ENCODE measurements around the gene UHRF1.
"Not testable (repeated sequence)": the region's sequence is repeated elsewhere in the genome, so short reads cannot be mapped to it uniquely, and the experiment has no call there.

The UHRF1 gene

DNA sequence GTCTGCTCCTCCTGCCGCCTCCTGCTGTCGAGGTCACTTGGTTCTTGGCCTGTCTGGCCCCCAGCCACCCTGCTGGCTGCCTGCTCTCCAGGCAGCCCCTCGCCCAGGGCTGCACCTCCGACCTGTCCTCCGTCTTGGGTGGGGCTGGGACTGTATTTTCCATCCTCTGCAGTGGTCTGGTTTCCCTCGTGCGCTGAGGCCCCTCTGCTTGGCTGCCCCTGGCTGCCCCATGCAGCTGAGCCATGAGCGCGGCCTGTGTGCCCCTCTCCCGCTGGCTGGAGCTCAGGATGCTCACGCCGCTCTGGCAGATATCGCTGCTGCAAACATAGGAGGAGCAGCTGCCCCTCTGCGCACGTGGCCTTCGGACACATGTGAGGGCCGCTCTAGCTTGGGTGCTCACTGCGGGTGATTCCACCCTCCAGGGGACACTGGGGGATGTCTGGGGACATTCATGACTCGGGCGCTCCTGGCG is 14.0 kb downstream of the UHRF1 start:
- H3K4me3 ChIP-seq (ENCODE audit: low read depth, low read length): no peak overlapping the region
- no peak for DNase-seq (ENCODE audit: low read depth)
- TF ChIP-seq, protein P1, sequence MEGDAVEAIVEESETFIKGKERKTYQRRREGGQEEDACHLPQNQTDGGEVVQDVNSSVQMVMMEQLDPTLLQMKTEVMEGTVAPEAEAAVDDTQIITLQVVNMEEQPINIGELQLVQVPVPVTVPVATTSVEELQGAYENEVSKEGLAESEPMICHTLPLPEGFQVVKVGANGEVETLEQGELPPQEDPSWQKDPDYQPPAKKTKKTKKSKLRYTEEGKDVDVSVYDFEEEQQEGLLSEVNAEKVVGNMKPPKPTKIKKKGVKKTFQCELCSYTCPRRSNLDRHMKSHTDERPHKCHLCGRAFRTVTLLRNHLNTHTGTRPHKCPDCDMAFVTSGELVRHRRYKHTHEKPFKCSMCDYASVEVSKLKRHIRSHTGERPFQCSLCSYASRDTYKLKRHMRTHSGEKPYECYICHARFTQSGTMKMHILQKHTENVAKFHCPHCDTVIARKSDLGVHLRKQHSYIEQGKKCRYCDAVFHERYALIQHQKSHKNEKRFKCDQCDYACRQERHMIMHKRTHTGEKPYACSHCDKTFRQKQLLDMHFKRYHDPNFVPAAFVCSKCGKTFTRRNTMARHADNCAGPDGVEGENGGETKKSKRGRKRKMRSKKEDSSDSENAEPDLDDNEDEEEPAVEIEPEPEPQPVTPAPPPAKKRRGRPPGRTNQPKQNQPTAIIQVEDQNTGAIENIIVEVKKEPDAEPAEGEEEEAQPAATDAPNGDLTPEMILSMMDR (IDR thresholded peaks at IDR 0.05; ENCODE audit: low read depth, low read length, missing control alignments): no peak

DNA sequence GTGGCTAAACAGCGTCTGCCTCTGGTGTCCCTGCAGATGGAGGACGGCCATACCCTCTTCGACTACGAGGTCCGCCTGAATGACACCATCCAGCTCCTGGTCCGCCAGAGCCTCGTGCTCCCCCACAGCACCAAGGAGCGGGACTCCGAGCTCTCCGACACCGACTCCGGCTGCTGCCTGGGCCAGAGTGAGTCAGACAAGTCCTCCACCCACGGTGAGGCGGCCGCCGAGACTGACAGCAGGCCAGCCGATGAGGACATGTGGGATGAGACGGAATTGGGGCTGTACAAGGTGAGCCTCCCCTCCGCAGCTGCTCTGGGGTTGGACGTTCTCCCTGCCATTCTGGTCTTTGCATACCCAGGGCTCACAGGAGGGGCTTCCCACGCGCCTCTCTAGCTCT is 19.9 kb downstream of the UHRF1 start:
- no peak overlapping the region for H3K4me3 ChIP-seq (ENCODE audit: low read depth, low read length)
- DNase-seq (ENCODE audit: low read depth): no peak
- TF ChIP-seq, protein P1 (IDR thresholded peaks at IDR 0.05; ENCODE audit: low read depth, low read length, missing control alignments): no peak

DNA sequence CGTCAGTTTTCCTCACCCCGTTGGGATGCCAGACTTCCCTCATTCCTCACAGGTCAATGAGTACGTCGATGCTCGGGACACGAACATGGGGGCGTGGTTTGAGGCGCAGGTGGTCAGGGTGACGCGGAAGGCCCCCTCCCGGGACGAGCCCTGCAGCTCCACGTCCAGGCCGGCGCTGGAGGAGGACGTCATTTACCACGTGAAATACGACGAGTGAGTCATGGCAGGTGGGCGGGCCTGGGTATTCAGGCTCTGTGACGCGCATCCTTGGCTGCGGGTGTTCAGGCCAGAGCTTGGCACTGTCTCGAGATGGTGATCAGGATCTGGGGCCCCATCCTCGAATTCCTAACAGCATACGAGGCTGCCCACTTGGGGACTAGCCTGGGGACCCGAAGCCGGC is 21.4 kb downstream of the UHRF1 start:
- no peak for DNase-seq (ENCODE audit: low read depth)
- TF ChIP-seq, protein P1 (IDR thresholded peaks at IDR 0.05; ENCODE audit: low read depth, low read length, missing control alignments): no peak
- H3K4me3 ChIP-seq (ENCODE audit: low read depth, low read length): no peak overlapping the region

DNA sequence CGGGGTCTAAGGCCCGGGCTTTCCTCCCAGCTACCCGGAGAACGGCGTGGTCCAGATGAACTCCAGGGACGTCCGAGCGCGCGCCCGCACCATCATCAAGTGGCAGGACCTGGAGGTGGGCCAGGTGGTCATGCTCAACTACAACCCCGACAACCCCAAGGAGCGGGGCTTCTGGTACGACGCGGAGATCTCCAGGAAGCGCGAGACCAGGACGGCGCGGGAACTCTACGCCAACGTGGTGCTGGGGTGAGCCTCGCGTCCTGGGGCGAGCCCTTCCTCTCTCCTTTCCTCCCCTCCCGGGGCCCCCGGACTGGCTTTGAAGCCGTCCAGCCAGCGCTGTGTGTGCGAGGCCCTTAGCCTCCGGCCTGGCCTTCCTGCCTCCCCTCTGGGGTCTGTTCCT is 23.4 kb downstream of the UHRF1 start:
- no peak overlapping the region for H3K4me3 ChIP-seq (ENCODE audit: low read depth, low read length)
- DNase-seq (ENCODE audit: low read depth): no peak
- TF ChIP-seq, protein P1 (IDR thresholded peaks at IDR 0.05; ENCODE audit: low read depth, low read length, missing control alignments): no peak

DNA sequence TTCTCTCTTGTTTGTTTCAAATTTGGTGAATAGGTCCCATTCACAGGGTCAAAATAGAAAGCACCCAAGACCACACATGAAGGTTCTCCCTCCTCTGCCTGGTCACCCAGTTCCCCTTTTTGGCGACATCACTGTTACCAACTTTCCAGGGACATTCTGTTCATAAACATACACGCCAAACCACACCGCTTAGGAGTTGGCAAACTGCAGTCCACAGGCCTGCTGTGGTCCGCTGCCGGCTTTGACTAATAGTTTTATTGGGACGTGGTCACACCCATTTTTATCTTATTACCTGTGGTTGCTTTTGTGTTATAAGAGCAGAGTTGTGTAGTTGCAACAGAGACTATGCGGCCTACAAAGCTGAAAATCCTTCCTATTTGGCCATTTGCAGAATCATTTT is 24.2 kb downstream of the UHRF1 start:
- H3K4me3 ChIP-seq (ENCODE audit: low read depth, low read length): no peak overlapping the region
- TF ChIP-seq, protein P1 (IDR thresholded peaks at IDR 0.05; ENCODE audit: low read depth, low read length, missing control alignments): no peak
- no peak for DNase-seq (ENCODE audit: low read depth)

DNA sequence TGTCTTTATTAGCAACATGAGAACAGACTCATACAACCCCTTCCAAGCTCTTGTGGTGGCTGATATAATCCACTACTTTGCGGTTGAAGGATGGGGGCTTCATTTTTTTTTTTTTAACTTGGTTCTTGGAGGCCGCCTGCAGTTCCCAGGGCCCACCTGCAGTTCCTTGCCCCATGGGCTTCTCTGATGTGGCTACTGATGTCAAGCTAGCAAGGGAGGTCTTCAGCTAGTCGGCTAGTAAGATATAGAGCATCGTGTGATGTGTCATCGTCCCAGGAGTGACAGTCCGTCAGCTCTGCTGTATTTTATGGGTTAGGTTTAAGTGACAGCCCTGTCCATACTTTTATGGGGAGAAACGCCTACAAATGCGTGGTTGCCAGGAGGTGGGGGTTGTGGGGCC is 26.1 kb downstream of the UHRF1 start:
- TF ChIP-seq, protein P1 (IDR thresholded peaks at IDR 0.05; ENCODE audit: low read depth, low read length, missing control alignments): no peak
- no peak overlapping the region for H3K4me3 ChIP-seq (ENCODE audit: low read depth, low read length)
- DNase-seq (ENCODE audit: low read depth): no peak

DNA sequence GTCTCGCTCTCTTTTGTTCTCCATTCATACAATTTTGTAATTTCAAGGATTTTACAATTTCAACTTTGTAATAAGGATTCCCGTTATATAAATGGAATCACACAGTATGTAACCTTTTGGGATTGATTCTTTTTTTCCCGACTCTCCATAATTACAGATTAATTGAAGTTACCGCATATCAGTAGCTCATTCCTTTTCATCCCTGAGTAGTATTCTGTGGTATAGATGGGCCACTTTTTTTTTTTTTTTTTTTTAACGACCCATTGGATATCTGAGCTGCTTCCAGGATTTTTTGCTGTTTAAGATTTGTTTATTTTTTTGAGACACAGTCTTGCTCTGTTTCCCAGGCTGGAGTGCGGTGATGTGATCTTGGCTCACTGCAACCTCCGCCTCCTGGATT is 27.8 kb downstream of the UHRF1 start:
- TF ChIP-seq, protein P1 (IDR thresholded peaks at IDR 0.05; ENCODE audit: low read depth, low read length, missing control alignments): no peak
- no peak for DNase-seq (ENCODE audit: low read depth)

DNA sequence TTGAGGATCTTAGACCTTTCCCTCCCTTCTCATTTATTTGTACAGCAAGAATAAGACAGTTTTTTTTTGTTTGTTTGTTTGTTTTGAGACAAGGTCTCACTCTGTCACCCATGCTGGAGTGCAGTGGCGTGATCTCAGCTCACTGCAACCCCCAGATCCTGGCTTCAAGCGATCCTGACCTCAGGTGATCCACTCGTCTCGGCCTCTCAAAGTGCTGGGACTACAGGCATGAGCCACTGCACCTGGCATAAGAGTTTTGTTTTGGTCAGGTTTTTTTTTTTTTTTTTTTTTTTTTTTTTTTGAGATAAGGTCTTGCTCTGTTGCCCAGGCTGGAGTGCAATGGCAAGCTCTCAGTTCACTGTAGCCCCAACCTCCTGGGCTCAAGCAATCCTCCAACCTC is 29.2 kb downstream of the UHRF1 start:
- not testable (repeated sequence) for DNase-seq (ENCODE audit: low read depth); H3K4me3 ChIP-seq (ENCODE audit: low read depth, low read length)

More for the DNA sequence above, 27.8 kb downstream of the UHRF1 start:
- no peak overlapping the region for H3K4me3 ChIP-seq (ENCODE audit: low read depth, low read length)
